ENCODE data around the gene TGFBI.

The TGFBI gene

DNA sequence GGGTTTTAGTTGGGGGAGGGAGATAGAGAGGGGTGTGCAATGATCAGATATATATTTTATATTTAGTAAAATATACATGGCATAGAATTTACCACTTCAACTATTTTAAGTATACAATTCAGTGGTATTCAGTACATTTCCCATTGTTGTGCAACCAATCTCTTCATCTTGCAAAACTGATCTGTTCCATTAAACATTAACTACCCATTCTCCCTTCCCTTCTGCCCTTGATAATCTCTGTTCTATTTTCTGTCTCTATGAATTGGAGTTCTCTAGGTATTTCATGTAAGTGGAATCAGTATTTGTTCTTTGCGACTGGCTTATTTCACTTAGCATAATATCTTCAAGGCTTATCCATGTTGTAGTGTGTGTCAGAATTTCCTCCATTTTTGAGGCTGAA is 38.6 kb downstream of the TGFBI start:
- DNase-seq (ENCODE audit: low read depth), result no peak
- H3K4me3 ChIP-seq (ENCODE audit: low read depth, low read length), result no peak overlapping the region
- TF ChIP-seq, protein P1, sequence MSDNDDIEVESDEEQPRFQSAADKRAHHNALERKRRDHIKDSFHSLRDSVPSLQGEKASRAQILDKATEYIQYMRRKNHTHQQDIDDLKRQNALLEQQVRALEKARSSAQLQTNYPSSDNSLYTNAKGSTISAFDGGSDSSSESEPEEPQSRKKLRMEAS (IDR thresholded peaks at IDR 0.05; ENCODE audit: low read depth, low read length), result no peak
- TF ChIP-seq, protein P2, sequence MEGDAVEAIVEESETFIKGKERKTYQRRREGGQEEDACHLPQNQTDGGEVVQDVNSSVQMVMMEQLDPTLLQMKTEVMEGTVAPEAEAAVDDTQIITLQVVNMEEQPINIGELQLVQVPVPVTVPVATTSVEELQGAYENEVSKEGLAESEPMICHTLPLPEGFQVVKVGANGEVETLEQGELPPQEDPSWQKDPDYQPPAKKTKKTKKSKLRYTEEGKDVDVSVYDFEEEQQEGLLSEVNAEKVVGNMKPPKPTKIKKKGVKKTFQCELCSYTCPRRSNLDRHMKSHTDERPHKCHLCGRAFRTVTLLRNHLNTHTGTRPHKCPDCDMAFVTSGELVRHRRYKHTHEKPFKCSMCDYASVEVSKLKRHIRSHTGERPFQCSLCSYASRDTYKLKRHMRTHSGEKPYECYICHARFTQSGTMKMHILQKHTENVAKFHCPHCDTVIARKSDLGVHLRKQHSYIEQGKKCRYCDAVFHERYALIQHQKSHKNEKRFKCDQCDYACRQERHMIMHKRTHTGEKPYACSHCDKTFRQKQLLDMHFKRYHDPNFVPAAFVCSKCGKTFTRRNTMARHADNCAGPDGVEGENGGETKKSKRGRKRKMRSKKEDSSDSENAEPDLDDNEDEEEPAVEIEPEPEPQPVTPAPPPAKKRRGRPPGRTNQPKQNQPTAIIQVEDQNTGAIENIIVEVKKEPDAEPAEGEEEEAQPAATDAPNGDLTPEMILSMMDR (IDR thresholded peaks at IDR 0.05; ENCODE audit: low read depth, low read length), result no peak
- TF ChIP-seq POLR2A (IDR thresholded peaks at IDR 0.05; ENCODE audit: extremely low read depth, insufficient read length), result no peak
- no peak for TF ChIP-seq MYC (IDR thresholded peaks at IDR 0.05; ENCODE audit: low read depth, low read length)

DNA sequence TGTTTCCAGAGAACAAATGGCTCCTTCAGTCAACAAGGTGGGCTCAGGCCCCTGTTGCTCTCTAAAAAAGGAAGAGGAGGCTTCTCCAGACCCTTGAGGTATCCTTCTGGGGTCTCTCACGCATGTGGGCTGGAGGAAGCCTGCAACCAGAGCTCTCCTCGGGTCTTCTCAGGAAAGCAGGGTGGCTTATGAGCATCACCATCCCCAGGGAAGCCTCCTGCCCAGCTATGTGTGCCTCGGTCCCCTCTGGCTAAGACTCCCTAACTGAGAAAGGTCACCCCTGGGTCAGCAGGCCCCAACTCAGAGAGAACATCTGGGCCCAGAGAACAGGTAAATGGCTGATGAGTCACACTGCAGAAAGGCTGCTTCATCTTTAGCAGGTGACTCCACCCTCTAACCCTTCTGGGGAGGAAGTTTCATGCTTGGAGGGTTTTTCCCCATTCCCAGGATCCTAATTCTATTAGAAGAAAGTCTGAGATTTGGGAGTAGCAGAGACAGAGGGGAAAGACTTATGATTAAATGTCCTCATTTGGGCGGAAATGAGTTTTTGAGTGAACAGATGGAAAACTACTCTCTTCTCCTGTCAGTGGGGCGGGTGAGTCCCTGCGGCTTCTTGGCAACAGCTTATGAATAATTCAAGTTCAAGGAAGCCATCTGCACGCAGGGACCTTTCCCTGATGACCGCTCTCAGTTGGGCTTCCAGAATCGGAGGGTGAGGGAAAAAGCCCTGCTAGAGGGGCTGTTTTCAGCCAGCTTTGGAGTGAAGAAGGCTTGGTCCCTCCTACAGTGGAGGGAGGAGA is 41.9 kb downstream of the TGFBI start:
- H3K4me3 ChIP-seq (ENCODE audit: low read depth, low read length), result no peak overlapping the region
- DNase-seq (ENCODE audit: low read depth), result no peak
- no peak for TF ChIP-seq POLR2A (IDR thresholded peaks at IDR 0.05; ENCODE audit: extremely low read depth, insufficient read length)
- no peak for TF ChIP-seq MYC (IDR thresholded peaks at IDR 0.05; ENCODE audit: low read depth, low read length)
- TF ChIP-seq, protein P2 (IDR thresholded peaks at IDR 0.05; ENCODE audit: low read depth, low read length), result no peak
- TF ChIP-seq, protein P1 (IDR thresholded peaks at IDR 0.05; ENCODE audit: low read depth, low read length), result no peak

DNA sequence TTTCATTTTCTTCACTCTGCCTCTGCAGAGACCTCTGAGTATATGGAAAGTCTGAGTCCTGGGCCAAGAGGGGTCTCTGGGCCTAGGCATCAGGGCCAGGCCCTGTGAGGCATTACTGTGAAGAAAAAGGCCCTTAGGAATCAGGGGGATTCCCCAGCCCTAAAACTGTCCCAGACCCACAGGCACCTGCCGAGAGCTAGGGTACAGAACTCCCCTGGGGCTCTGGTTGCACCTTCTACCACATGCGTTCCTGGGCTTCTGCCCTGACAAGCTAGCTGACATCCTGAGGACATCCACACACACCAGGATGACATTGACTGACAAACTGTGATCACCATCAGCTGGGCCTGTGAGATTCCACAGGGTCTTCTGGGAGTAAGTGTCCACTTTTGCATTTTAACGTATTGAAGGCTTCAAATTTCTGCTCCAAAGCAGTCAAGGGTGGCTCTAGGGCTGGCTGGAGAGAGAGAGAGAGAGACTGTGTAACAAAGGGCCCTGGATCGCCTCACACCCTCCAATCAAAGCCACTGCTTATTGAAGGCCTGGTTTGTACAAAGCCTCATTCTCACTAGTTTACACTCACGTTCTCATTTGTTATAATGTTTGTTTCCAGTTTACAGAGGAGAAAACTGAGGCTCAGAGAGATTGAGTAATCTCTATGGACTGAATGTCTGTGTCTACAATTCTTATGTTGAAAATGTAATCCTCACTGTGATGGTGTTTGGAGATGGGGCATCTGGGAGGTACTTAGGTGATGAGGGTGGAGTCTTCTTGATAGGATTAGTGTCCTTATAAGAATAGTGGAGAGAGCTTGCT is 45.1 kb downstream of the TGFBI start:
- H3K4me3 ChIP-seq (ENCODE audit: low read depth, low read length), result no peak overlapping the region
- TF ChIP-seq, protein P1 (IDR thresholded peaks at IDR 0.05; ENCODE audit: low read depth, low read length), result no peak
- no peak for DNase-seq (ENCODE audit: low read depth)

DNA sequence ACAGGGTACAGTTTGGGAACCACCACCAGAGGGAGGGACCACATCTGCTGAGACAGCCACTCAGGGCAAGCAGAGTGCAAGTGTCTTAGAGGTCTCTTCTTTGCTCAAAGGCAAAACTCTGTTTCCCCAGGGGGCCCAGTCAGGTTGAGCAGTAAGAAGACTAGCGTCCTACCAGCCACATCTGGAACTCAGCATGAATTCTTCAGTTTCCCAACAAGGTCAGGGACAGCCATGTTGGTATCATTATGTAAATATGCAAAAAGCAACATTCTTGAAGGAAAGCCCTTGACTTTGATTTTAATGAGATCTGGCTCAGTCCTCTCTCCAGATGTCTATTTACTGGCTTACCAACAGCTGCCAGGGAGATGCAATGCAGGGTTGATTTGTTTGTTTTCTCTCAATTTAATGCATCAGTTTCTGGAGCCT is 46.7 kb downstream of the TGFBI start:
- TF ChIP-seq, protein P1 (IDR thresholded peaks at IDR 0.05; ENCODE audit: low read depth, low read length), result no peak
- TF ChIP-seq, protein P2 (IDR thresholded peaks at IDR 0.05; ENCODE audit: low read depth, low read length), result no peak
- TF ChIP-seq MYC (IDR thresholded peaks at IDR 0.05; ENCODE audit: low read depth, low read length), result no peak
- TF ChIP-seq POLR2A (IDR thresholded peaks at IDR 0.05; ENCODE audit: extremely low read depth, insufficient read length), result no peak
- H3K4me3 ChIP-seq (ENCODE audit: low read depth, low read length), result no peak overlapping the region
- no peak for DNase-seq (ENCODE audit: low read depth)

DNA sequence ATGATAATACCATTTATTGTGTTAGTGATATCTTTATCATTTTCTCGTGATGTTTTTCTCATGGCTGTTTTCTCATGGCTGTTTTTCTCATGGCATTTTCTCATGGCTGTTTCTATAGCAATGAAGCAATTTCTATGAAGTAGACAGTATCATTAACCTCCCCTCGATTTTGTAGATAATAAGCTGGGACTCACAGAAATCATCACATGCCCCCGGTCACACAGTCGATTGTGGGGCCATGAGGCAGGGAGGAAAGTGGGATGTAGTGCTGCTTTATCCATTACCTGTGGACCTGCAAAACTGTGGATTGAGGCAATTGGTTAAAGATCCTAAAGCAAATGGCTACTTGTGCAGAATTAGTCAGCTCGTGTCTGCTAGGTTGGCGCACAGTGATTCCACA is 47.3 kb downstream of the TGFBI start:
- no peak for DNase-seq (ENCODE audit: low read depth)
- no peak overlapping the region for H3K4me3 ChIP-seq (ENCODE audit: low read depth, low read length)
- TF ChIP-seq, protein P1 (IDR thresholded peaks at IDR 0.05; ENCODE audit: low read depth, low read length), result no peak
- TF ChIP-seq, protein P2 (IDR thresholded peaks at IDR 0.05; ENCODE audit: low read depth, low read length), result no peak
- TF ChIP-seq MYC (IDR thresholded peaks at IDR 0.05; ENCODE audit: low read depth, low read length) (no peak), POLR2A (IDR thresholded peaks at IDR 0.05; ENCODE audit: extremely low read depth, insufficient read length) (no peak)

Measured in NB4 (cell line).